Hematopoietic multipotent progenitor cell (in vitro differentiated cells): ENCODE measurements around the gene SCN1A. TPM values are rescaled to one million over a fixed set of nuclear protein-coding genes. Genes with fewer than 3 reads are reported as not detected.
"Not testable (repeated sequence)": the region's sequence is repeated elsewhere in the genome, so short reads cannot be mapped to it uniquely, and the experiment has no call there.

Source experiments
- DNase-seq, 3 donors: peaks; one replicate each; pipeline ENCODE4 v3.0.0-alpha.2; 2011 to 2015; ENCODE audit warnings: low read depth in 2 of 3, low spot score in 2 of 3
- total RNA-seq: library from RNA; depleted of rRNA; stranded (reverse); fragments of >200 nt; gene quantifications from one replicate; pipeline ENCODE4 v1.2.3, GENCODE V29; 2012

SCN1A gene
- total RNA-seq, 1 donor: under 0.01 TPM

GRCh38 chr2:165990846-165991245 is 137.0 kb downstream of the SCN1A start:
- no peak for DNase-seq

- no peak for DNase-seq
Measured at GRCh38 chr2:165989851-165990250, 138.0 kb downstream of the SCN1A start.

- DNase-seq: no peak
Measured at GRCh38 chr2:165985120-165985519, 142.7 kb downstream of the SCN1A start.

- DNase-seq: not testable (repeated sequence)
Measured at GRCh38 chr2:165972161-165972560, 155.7 kb downstream of the SCN1A start.

GRCh38 chr2:165970663-165971062 is 157.2 kb downstream of the SCN1A start:
- no peak for DNase-seq

- DNase-seq: no peak
Measured at GRCh38 chr2:165969227-165969626, 158.6 kb downstream of the SCN1A start.

GRCh38 chr2:165967746-165968145 is 160.1 kb downstream of the SCN1A start:
- DNase-seq: no peak

- no peak for DNase-seq
Measured at GRCh38 chr2:165961818-165962217, 166.0 kb downstream of the SCN1A start.

GRCh38 chr2:165959371-165959770 is 168.4 kb downstream of the SCN1A start:
- no peak for DNase-seq

GRCh38 chr2:165958313-165958960 is 169.4 kb downstream of the SCN1A start:
- no peak for DNase-seq

- DNase-seq: no peak
Measured at GRCh38 chr2:165957030-165957675, 170.7 kb downstream of the SCN1A start.

GRCh38 chr2:165953655-165954606 is 173.9 kb downstream of the SCN1A start, which contains the start of gene TTC21B:
TSS of gene TTC21B (minus strand) at chr2:165953776. CDS start at chr2:165953705, 71 bp downstream.
- peak; percentile 81 to 95 (median 94) for DNase-seq

GRCh38 chr2:165953306-165953654 is 174.5 kb downstream of the SCN1A start:
- no peak for DNase-seq

GRCh38 chr2:165952741-165953211 is 175.0 kb downstream of the SCN1A start:
- peak in 2 of 3 donors; percentile 14 to 39 for DNase-seq

GRCh38 chr2:165952085-165952484 is 175.7 kb downstream of the SCN1A start:
- DNase-seq: no peak

- no peak for DNase-seq
Measured at GRCh38 chr2:165950438-165950837, 177.4 kb downstream of the SCN1A start.

GRCh38 chr2:165941827-165942226 is 186.0 kb downstream of the SCN1A start:
- no peak for DNase-seq

- DNase-seq: no peak
Measured at GRCh38 chr2:165938237-165938636, 189.6 kb downstream of the SCN1A start.
